ENCODE measurements around the gene PARP3.
"Not testable (repeated sequence)": the region's sequence is repeated elsewhere in the genome, so short reads cannot be mapped to it uniquely, and the experiment has no call there.

PARP3 gene

DNA sequence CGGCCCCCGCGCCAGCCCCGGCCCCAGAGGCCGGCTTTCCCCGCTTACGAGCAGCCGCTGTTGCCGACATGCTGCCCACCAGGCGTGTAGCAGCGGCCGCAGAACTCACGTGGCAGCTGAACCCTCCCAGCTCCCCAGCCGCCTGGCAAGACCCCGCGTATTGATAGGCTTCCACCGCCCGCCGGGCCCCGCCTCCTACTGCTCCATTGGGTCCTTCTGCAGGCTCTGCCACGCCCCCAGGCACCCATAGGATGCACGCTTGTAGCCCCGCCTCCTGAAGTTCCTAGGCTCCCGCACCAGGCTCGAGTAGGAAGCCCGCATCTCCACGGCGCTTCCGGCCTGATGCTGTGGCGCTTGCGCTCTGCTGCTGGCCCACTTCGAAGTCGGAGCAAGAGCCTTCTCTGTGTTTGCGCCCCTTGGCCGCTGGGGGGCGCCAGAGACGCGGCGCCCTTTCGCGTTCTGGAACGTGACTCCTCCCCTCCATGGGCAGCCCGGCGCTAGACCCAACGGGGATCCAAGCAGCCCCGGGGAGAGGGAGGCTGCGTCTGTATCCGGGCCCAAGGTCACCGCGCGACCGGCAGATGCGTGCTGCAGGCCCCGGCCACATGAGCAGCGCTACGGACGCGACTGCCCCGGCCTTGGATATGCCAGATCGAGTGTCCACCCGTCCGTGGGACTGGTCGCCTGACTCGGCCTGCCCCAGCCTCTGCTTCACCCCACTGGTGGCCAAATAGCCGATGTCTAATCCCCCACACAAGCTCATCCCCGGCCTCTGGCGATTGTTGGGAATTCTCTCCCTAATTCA is at the start of gene PARP3, which contains the start of gene RRP9:
Gene PARP3, plus strand, starts transcription at position 566 of the 805 bp plus-strand sequence. CDS start 993 bp downstream, outside the sequence.
Gene RRP9, minus strand, starts transcription at position 107 of the 805 bp plus-strand sequence. Its CDS starts 37 bp downstream, at position 70.
- peak; percentile 99 to 100 for DNase-seq (ENCODE audit: low read depth in 2 of 2)

DNA sequence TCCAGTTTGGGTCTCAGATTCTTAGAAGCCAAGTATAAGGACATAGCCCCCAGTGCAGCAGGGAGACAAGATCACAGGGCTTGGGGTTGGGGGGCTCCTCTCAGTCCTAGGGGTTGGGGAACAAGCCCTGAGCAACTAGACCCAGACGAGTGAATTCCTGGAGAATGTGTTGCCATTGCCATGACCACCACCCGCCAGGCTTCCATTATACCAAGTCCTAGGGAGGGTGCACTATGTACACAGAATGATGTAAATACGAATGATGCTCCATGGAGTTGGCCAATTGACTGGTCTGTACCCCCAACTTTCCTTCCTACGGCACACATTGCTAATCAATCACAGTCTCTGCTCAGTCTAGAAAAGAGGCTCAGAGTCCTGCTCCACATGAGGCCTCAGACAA is 47.8 kb upstream of the PARP3 start:
- no peak for DNase-seq (ENCODE audit: low read depth in 2 of 2)

DNA sequence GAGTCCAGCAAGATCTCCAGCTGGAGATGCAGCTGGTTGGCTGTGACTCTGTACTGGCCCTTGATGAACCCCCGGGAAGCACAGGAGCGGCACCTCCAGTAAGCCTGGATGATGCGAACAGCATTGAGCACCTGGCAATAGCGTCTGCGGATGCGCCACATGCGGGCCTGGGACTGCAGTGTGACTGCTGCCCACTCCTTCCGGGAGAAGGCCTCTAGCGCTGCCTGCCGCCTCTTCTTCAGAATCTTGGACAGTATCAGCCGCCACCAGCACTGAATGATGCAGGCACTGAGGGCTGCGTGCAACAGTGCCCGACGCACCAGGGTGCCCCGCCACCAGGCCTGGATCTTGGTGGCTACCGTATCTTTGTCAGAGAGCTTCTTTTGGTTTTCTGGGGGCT is 47.2 kb upstream of the PARP3 start:
- DNase-seq (ENCODE audit: low read depth in 2 of 2), result no peak

DNA sequence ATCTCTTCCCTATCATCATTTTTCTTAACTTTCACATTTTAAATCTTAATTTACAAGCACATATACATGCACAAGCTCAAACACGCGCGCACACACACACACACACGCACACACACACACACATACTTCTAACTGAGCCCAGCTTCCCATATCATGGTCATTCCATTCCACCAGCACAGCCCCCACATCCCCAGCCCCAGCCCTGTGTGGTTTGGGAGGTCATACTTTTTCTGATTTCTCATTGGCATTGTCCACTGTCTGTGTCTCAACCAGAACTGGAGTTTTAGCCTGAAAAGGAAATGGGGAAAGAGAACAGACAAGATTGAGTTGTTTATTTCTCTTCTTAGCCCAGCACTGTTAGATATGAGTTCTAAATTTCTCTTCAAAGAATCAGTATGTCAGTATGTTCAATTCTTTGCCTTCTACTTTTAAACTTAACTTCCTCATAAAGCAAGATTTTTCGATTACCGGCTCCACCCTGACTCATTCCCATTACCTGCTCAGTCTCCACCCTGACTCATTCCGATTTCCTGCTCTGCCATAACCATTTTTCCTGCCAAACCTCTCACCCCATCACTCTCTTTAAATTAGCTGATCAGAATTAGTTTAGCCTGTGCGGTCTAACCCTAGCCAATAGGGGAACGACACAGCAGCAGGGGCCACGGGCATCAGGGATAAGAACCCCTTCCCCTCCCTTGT is 45.4 kb upstream of the PARP3 start:
- no peak for DNase-seq (ENCODE audit: low read depth in 2 of 2)

DNA sequence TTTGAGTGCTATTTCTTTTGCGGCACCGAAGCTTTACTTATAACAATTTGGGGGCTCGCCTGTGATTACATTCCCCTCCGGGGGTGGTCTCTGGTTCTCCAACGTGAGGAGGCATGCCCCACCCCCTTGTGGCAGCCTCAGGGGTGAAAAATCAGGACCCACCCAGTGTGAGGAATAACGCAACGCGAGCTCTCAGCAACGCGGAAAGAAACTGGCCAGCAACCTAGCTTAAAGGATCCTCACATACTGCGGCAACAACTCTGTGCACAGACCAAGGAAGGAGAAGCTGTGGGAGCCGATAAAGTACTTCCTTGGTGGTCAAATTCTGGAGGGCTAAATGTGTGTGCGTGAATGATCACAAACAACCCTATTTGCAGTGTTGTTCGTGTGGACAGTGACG is 44.8 kb upstream of the PARP3 start:
- DNase-seq (ENCODE audit: low read depth in 2 of 2), result no peak

DNA sequence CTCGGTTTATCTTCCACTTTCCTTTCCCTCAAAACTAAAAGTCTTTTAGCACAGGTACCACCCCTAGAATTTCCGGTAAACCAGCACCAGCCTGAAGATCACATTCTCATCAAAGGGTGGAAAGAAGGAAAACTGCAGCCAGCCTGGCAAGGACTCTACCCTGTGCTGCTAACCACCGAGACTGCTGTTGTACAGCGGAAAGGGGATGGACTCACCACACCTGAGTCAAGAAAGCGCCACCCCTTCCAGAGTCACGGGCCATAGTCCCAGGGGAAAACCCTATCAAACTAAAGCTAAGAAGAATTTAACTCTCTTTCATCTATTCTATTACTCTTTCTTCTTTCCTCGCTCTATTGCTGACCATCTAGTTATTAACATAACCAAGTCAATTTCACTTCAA is 42.1 kb upstream of the PARP3 start:
- not testable (repeated sequence) for DNase-seq (ENCODE audit: low read depth in 2 of 2)

DNA sequence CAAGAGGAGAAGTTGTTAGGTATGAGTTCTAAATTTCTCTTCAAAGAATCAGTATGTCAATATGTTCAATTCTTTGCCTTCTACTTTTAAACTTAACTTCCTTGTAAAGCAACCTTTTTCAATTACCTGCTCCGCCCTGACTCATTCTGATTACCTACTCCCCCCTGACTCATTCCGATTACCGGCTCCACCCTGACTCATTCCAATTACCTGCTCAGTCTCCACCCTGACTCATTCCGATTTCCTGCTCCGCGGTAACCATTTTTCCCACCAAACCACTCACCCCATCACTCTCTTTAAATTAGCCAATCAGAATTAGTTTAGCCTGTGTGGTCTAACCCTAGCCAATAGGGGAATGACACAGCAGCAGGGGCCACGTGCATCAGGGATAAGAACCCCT is 39.8 kb upstream of the PARP3 start:
- DNase-seq (ENCODE audit: low read depth in 2 of 2), result not testable (repeated sequence)

DNA sequence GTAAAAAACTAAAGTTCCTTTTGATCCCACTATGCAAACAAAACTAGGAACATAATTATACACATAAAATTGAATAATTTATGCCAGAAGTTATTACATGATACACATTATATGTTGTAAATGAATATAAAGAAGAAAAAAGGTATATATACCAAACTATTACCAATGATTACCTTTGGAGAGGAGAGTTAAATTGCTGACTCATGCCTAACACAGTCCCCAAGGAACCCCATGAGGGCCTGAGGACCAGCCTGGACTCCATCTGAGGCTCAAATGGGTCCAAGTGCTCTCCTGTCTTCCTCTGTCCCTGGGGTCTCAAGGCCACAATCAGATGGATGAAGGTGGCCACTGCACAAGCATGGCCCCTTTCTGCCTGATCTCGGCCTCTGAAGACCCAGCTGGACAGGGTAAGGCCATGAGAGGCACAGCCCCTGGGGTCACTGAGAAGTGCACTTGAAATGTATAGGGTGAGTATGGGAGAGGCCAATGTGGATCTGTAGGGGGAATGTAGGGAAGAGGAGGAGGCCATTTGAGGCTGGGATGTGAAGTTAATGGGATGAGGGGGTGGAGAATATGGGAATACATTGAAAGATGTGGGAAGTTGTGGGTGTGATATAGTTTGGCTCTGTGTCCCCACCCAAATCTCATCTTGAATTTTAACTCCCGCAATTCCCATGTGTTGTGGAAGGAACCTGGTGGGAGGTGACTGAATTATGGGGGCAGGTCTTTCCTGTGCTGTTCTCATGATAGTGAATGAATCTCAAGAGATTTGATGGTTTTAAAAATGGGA is 37.9 kb upstream of the PARP3 start:
- no peak for DNase-seq (ENCODE audit: low read depth in 2 of 2)

DNA sequence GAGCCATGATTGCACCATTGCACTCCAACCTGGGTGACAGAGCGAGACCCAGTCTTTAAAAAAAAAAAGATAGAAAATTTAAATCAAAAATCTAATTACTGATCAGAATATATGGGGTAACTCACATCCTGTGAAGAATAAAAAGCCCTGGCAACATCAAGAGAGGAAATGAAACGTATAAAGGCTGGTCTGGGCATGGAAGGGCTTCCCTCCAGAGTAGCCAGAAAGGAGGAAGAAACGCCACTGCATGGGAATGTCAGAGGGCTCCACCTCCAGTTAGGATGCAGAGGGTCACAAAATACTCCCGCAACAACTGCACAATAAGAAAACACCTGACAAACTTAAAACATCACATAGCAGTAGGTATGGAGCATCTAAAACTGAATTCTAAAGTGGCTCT is 34.1 kb upstream of the PARP3 start:
- DNase-seq (ENCODE audit: low read depth in 2 of 2), result no peak

DNA sequence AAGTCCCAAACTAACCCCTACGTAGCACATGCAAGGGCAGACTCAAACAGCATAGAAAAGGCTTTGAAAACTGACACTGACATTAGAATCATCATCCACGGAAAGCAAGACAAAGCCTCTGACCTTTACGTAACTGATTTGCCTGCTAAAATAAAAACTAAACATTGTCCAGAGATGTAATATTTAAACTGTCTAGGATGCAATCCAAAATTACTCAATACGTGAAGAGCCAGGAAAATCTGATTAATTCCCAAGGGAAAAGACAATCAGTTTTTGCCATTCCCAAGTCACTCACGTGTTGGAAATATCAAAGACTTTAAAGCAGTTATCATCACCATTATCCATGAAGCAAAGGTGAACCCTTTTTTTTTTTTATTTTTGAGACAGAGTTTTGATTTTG is 25.7 kb upstream of the PARP3 start:
- DNase-seq (ENCODE audit: low read depth in 2 of 2), result no peak

DNA sequence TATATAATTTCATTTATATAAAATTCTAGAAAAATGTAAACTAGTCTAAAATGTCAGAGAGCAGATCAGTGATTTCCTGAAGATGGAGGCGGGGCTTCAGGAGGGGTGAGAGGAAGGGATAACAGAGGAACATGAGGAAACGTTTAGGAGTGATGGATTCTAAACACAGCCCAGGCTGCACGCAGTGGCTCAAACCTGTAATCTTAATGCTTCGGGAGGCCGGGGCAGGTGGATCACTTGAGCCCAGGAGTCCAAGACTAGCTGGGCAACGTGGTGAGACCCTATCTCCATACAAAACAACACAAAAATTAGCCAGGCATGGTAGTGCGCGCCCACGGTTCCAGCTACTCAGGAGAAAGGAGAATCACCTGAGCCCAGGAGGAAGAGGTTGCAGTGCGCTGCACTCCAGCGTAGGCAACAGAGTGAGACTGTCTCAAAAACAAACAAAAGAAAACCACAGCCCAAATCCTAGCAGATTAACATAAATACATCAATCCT is 21.0 kb upstream of the PARP3 start:
- DNase-seq (ENCODE audit: low read depth in 2 of 2), result no peak

DNA sequence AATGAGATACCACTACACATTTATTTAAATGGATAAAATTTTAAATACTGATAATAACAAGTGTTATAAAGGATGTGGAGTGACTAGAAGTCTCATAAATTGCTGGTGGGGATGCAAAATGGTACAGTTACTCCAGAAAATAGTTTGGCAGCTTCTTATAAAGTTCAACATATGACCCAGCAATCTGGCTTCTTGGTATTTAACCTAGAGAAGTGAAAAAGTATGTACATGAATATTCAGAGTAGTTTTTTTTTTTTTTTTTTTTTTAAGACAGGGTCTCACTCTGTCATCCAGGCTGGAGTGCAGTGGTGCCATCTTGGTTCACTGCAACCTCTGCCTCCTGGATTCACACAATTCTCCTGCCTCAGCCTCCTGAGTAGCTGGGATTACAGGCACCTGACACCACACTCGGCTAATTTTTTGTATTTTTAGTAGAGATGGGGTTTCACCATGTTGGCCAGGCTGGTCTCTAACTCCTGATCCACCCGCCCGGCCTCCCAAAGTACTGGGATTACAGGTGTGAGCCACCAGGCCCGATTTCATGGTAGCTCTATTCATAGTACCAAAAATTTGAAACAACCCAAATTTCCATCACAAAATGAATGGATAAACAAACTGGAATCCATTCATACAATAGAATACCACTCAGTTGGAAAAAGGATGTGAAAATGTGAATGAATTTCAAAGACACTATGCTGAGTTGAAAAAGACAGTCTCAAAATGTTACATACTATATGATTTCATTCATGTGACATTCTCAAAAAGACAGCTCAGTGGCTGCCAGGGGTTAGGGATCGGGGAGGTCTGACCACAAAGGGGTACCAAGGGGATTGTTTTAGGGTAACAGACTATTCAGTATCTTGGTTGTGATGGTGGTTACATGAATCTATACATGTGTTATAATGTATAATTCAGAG is 14.8 kb upstream of the PARP3 start:
- no peak for DNase-seq (ENCODE audit: low read depth in 2 of 2)

DNA sequence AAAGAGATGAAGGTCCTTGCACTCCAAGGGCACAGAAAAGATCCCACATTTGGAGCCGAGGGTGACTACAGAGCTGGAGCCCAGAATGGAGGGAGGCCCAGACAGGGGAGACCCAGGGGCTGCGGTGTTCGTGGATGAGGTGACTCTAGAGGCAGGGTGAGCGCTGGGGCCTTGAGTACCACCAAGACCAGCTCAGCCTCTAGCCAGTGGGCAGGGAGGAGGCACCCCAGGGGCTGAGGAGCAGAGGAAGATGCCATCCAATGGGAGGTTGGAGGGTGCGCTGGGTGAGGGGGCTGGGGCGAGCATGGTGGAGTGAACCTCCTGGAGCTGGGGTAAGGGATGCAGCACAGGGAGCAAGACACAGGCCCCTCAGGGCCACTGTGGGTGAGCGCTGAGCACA is 13.7 kb upstream of the PARP3 start:
- DNase-seq (ENCODE audit: low read depth in 2 of 2), result no peak

DNA sequence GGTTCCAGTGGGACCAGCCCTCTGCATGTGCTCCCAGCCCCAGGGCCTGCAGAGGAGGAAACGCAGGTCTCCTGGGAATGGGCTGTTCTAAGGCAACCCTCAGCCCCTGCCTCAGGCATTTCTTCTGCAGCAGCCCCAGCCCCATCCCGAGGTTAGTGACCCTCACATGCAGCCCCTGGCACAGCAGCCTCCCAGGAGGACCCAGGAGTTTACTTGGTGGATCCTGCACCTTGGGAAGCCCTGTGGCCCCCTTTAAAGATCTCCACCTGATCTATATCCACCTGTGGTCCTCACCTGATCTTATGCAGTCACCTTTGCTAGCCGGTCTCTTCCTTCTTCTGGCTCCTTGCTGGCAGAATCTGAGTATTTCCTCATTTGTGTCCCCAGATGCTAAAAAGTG is 13.2 kb upstream of the PARP3 start:
- DNase-seq (ENCODE audit: low read depth in 2 of 2), result not testable (repeated sequence)

DNA sequence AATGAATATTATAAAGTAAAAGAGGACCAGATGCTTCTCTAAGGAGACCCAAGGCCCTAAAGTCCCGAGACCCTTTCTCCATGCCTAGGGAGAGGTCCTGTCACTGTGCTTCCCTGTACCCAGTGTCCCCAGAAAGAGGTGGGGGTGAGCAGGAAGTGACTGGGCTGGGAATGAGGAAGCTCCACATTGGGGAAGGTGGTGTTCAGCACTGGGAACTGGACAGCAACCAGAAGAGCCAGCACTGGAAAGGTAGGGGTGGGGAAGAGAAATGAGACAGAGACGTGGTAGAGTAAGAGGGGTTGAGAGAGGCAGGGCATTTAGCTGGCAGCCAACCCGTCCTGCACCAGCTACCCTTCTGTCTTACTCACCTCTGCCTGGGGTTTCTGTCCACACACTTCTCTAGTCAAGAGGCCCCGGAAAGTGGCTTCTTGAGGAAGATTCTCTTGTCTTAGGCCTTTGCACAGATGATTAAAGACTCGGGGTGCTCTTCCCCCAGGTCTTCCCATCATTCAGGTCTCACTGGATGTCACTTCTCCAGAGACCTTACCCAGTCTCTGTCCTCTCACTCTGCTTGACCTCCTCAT is 12.7 kb upstream of the PARP3 start:
- DNase-seq (ENCODE audit: low read depth in 2 of 2), result no peak

DNA sequence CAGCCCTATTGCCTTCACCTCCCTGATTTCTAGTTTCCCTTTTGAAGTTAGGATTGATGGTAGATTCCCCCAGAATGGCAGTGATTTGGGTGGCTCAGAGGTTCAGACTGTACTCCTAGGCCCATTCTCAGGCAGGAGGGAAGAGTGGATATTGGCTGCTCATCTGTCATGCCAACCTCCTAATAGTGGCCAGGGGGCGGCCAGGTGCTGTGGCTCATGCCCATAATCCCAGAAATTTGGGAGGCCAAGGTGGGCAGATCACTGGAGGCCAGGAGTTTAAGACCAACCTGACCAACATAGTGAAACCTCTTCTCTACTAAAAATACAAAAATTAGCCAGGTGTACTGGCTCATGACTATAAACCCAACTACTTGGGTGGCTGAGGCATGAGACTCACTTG is 11.7 kb upstream of the PARP3 start:
- DNase-seq (ENCODE audit: low read depth in 2 of 2), result no peak

DNA sequence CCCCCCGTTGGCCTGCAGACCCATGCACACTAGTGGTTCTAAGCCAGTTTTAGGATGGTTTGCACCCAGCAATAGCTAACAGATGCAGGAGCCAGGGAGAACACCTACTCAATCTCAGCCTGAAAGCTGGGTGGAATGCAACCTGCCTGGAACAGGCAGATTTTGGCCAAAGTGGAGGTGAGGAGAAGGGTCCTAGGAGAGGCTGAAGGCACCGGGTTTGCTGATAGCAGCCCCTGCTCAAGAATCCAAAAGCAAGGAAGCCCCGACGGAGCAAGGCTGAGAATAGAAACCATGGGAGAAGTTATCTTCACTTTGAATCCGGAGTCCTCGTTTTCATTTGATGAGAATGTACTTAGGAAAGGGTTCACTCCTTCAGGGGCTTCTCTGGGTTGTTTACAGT is 10.4 kb upstream of the PARP3 start:
- DNase-seq (ENCODE audit: low read depth in 2 of 2), result no peak

DNA sequence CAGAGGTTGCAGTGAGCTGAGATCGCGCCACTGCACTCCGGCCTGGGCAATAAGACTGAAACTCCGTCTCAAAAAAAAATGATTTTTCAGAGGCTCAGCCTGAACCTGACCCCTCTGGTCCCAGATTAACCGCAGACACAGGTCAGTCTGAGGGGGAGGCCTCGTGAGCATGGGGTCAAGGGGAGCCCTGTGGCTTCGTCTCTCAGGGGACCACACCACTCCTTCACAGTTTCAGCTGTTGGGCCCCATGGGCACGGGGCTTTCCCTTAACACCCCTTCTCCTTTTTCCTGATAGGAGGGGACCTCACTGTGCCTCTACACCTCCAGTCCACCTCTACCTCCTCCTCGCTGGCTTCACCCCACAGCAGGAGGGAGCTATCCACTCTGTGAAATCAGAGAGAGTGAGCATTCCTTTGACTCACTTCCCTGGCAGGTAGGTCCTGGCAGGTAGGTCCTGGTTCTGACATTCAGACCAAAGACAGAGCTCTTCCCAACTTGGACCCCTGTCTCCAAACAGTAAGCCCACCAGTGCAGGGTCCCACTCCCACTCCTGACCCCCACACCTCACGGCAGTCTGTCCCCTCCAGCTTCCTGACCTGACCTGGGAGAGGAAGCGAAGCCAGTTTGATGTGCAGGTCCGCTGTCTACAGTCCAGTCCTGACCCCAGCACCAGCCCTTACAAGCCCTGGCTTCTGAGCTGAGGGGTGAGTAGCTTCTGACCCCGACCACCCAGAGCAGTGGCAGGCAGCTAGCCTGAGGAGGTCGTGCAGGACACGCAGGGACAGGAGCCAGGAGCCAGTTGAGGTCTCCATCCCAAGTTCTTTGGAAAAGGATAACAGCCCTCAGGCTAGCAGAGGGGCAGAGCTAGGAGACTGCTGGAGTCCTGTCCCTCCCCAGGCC is 9.4 kb upstream of the PARP3 start:
- no peak for DNase-seq (ENCODE audit: low read depth in 2 of 2)

DNA sequence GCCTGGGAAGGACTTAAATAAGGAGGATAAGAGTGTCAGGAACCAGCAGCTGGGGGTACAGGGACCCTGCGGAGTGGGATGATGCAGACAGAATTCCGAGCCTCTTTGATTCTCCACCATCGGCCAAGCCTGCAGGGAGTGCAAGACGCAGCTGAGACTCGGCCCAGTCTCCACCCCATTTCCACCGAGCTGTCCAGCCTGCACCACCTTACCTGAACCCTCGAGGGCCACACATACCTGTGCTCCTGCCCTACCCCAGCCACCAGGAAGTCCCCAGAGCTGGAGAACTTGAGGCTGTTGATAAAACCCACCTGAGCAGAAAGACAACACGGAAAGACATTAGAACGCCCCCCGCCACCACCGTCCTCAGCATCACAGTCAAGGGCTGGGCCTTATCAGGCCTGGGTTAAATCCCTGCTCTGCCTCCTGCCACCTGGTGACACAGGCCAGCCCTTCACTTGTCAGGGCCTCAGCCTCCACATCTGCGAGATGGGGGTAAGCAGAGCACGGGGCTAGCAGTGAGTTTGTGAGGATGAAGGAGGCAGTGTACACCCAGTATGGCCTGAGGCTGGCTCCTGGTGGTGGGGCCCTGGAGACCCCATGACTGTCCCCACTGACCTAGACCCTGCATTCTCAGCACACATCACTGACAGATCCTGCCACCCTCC is 8.6 kb upstream of the PARP3 start:
- DNase-seq (ENCODE audit: low read depth in 2 of 2), result no peak

Measured in fibroblast of skin of left quadriceps (primary cell).